ENCODE data around the gene KCNF1.

KCNF1 gene

GRCh38 chr2:10941383-10941782 lies 29.6 kb downstream of the KCNF1 start:
- TF ChIP-seq FOXP2 (optimal IDR thresholded peaks at IDR 0.05; ENCODE audit: borderline replicate concordance, extremely low read depth, extremely low read length, insufficient read depth) (no peak), SIN3A (IDR thresholded peaks at IDR 0.05; ENCODE audit: borderline replicate concordance, insufficient read depth, low read length) (no peak), POLR2AphosphoS5 (IDR thresholded peaks at IDR 0.05; ENCODE audit: low read depth, low read length) (no peak), TAF1 (IDR thresholded peaks at IDR 0.05; ENCODE audit: borderline replicate concordance, insufficient read depth, low read length) (no peak), REST (IDR thresholded peaks at IDR 0.05; ENCODE audit: insufficient read depth in 1 of 2, low read depth in 2 of 2, low read length in 2 of 2) (no peak)

GRCh38 chr2:10944799-10945198 lies 33.1 kb downstream of the KCNF1 start:
- no peak for TF ChIP-seq REST (IDR thresholded peaks at IDR 0.05; ENCODE audit: insufficient read depth in 1 of 2, low read depth in 2 of 2, low read length in 2 of 2)
- TF ChIP-seq TAF1 (IDR thresholded peaks at IDR 0.05; ENCODE audit: borderline replicate concordance, insufficient read depth, low read length): no peak
- TF ChIP-seq SIN3A (IDR thresholded peaks at IDR 0.05; ENCODE audit: borderline replicate concordance, insufficient read depth, low read length): no peak
- TF ChIP-seq POLR2AphosphoS5 (IDR thresholded peaks at IDR 0.05; ENCODE audit: low read depth, low read length): no peak
- TF ChIP-seq FOXP2 (optimal IDR thresholded peaks at IDR 0.05; ENCODE audit: borderline replicate concordance, extremely low read depth, extremely low read length, insufficient read depth): no peak

GRCh38 chr2:10946394-10946793 lies 34.7 kb downstream of the KCNF1 start:
- TF ChIP-seq TAF1 (IDR thresholded peaks at IDR 0.05; ENCODE audit: borderline replicate concordance, insufficient read depth, low read length) (no peak), POLR2AphosphoS5 (IDR thresholded peaks at IDR 0.05; ENCODE audit: low read depth, low read length) (no peak), REST (IDR thresholded peaks at IDR 0.05; ENCODE audit: insufficient read depth in 1 of 2, low read depth in 2 of 2, low read length in 2 of 2) (no peak), SIN3A (IDR thresholded peaks at IDR 0.05; ENCODE audit: borderline replicate concordance, insufficient read depth, low read length) (no peak), FOXP2 (optimal IDR thresholded peaks at IDR 0.05; ENCODE audit: borderline replicate concordance, extremely low read depth, extremely low read length, insufficient read depth) (no peak)

- TF ChIP-seq TAF1 (IDR thresholded peaks at IDR 0.05; ENCODE audit: borderline replicate concordance, insufficient read depth, low read length): no peak
- TF ChIP-seq REST (IDR thresholded peaks at IDR 0.05; ENCODE audit: insufficient read depth in 1 of 2, low read depth in 2 of 2, low read length in 2 of 2): no peak
- TF ChIP-seq POLR2AphosphoS5 (IDR thresholded peaks at IDR 0.05; ENCODE audit: low read depth, low read length): no peak
- no peak for TF ChIP-seq FOXP2 (optimal IDR thresholded peaks at IDR 0.05; ENCODE audit: borderline replicate concordance, extremely low read depth, extremely low read length, insufficient read depth)
Observed at GRCh38 chr2:10947005-10947440, 35.3 kb downstream of the KCNF1 start.
